Uterus (tissue), 4 donors: ENCODE data around the gene THBD. TPM values are rescaled to one million over a fixed set of nuclear protein-coding genes. Genes with fewer than 3 reads are reported as not detected.

Experiments used
- DNase-seq, 2 donors: peaks; one replicate each; pipeline ENCODE4 v3.0.0-alpha.2; 2019 to 2020
- H3K27ac ChIP-seq, 2 donors: fragments of 200-600 bp; sonication (generic); 1 replicate in 1 of 2; 2 replicates in 1 of 2; pipeline ENCODE4 v1.5.1; 2016 to 2018
- H3K27me3 ChIP-seq, 2 donors: fragments of 200-600 bp; sonication (generic); one replicate each; pipeline ENCODE4 v1.5.1; 2018 to 2019; ENCODE audit warnings: control low read depth in 1 of 2
- H3K36me3 ChIP-seq, 2 donors: fragments of 200-600 bp; sonication (generic); one replicate each; pipeline ENCODE4 v1.5.1; 2019; ENCODE audit warnings: control low read depth in 1 of 2
- H3K4me1 ChIP-seq, 2 donors: fragments of 200-600 bp; sonication (generic); one replicate each; pipeline ENCODE4 v1.5.1; 2018 to 2019; ENCODE audit warnings: control low read depth in 1 of 2
- H3K4me3 ChIP-seq, 2 donors: fragments of 200-600 bp; sonication (generic); 1 replicate in 1 of 2; 2 replicates in 1 of 2; pipeline ENCODE4 v1.5.1; 2018 to 2019; ENCODE audit warnings: mild to moderate bottlenecking in 1 of 2
- H3K9me3 ChIP-seq, 2 donors: fragments of 200-600 bp; sonication (generic); one replicate each; pipeline ENCODE4 v1.5.1; 2019; ENCODE audit warnings: control low read depth in 1 of 2
- POLR2A ChIP-seq, 2 donors: fragments of 450-650 bp; IDR thresholded peaks; one replicate each; pipeline ENCODE4 v1.6.1; 2016; ENCODE audit warnings: antibody characterized with exemption in 2 of 2, mild to moderate bottlenecking in 1 of 2, moderate library complexity in 1 of 2
- intact Hi-C: fragments of 100-400 bp; cut with DNase I; formaldehyde crosslinking; loops from one replicate; pipeline ENCODE4 v1.15.1; 2023; ENCODE audit warnings: low total_unique reads
- total RNA-seq, 4 donors: library from RNA; depleted of rRNA in 3 of 4; stranded (reverse); fragments of >200 nt in 3 of 4; gene quantifications; one replicate each; pipeline versions ENCODE4 v1.1.0 to v1.2.4, GENCODE V29; 2014 to 2023
- TF ChIP-seq, protein P1 (sequence below), 4 experiments: fragments of 200-600 bp in 2 of 4; fragments of 450-650 bp in 2 of 4; sonication (generic) in 2 of 4; IDR thresholded peaks; one replicate each; pipeline ENCODE4 v1.5.1; 2016 to 2019; ENCODE audit warnings: antibody characterized with exemption in 4 of 4, mild to moderate bottlenecking in 2 of 4, moderate library complexity in 1 of 4
- donor health status: DM: yes; HTN: yes; CAD: no.

The THBD gene
- total RNA-seq, 4 donors from 2014 or later: 8.6 to 42.6 (median 28.4) TPM

DNA sequence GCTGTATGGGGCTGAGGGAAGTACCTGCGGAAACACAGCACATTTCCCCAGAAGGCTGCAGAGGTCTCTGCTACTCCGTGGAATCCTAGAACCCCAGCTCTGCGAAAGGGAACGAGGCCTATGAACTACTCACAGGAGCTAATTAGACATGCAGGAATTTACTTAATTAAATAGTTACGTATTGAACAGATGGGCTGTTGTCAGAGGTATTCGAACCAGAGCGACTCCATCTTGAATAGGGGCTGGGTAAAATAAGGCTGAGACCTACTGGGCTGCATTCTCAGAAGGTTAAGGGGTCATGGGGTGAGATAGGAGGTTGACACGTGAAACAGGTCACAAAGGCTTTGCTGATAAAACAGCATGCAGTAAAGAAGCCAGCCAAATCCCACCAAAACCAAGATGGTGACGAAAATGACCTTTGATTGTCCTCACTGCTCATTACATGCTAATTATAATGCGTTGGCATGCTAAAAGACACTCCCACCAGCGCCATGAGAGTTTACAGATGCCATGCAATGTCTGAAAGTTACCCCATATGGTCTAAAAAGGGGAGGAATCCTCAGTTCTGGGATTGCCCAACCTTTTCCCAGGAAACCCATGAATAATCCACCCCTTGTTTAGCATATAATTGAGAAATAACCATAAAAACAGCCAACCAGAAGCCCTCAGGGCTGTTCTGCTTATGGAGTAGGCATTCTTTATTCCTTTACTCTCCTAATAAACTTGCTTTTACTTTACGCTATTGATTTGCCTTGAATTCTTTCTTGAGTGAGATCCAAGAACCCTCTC lies 29.0 kb downstream of the THBD start:
- intact Hi-C loops: no loop called here
- no peak overlapping the region for H3K27ac ChIP-seq
- no peaks in the 10 kb centered on the region for H3K27me3 ChIP-seq
- H3K4me3 ChIP-seq: no peak overlapping the region
- no peak for DNase-seq
- no peaks in the 10 kb centered on the region for H3K9me3 ChIP-seq
- no peak for TF ChIP-seq POLR2A (IDR thresholded peaks at IDR 0.05)
- TF ChIP-seq, protein P1, sequence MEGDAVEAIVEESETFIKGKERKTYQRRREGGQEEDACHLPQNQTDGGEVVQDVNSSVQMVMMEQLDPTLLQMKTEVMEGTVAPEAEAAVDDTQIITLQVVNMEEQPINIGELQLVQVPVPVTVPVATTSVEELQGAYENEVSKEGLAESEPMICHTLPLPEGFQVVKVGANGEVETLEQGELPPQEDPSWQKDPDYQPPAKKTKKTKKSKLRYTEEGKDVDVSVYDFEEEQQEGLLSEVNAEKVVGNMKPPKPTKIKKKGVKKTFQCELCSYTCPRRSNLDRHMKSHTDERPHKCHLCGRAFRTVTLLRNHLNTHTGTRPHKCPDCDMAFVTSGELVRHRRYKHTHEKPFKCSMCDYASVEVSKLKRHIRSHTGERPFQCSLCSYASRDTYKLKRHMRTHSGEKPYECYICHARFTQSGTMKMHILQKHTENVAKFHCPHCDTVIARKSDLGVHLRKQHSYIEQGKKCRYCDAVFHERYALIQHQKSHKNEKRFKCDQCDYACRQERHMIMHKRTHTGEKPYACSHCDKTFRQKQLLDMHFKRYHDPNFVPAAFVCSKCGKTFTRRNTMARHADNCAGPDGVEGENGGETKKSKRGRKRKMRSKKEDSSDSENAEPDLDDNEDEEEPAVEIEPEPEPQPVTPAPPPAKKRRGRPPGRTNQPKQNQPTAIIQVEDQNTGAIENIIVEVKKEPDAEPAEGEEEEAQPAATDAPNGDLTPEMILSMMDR (IDR thresholded peaks at IDR 0.05): no peak
- no peaks in the 10 kb centered on the region for H3K36me3 ChIP-seq
- H3K4me1 ChIP-seq: no peaks in the 10 kb centered on the region

DNA sequence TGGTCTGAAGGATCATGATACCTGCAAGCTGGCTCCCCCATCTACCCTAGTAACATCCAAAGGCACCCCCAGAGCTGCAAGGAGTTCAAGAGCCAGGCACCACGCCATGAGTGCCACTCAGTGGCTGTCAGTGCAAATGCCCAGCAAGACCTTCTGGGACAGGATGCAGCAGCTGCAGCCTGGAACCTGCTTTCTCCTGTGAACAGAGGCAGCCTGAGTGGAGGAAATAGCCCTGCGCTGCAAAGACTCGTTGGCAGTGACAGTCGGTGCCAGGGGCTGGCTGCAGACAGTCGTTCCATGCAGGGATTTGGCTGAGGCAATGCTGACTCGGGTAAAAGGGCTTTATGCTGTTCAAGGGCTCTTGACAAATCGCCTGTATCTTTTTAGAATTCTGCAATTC lies 30.1 kb downstream of the THBD start:
- H3K27ac ChIP-seq: no peak overlapping the region
- no peaks in the 10 kb centered on the region for H3K27me3 ChIP-seq
- no peaks in the 10 kb centered on the region for H3K36me3 ChIP-seq
- no peak for TF ChIP-seq POLR2A (IDR thresholded peaks at IDR 0.05)
- TF ChIP-seq, protein P1 (IDR thresholded peaks at IDR 0.05): no peak
- DNase-seq: no peak
- no peaks in the 10 kb centered on the region for H3K4me1 ChIP-seq
- H3K4me3 ChIP-seq: no peak overlapping the region
- intact Hi-C loops: no loop called here
- H3K9me3 ChIP-seq: no peaks in the 10 kb centered on the region

DNA sequence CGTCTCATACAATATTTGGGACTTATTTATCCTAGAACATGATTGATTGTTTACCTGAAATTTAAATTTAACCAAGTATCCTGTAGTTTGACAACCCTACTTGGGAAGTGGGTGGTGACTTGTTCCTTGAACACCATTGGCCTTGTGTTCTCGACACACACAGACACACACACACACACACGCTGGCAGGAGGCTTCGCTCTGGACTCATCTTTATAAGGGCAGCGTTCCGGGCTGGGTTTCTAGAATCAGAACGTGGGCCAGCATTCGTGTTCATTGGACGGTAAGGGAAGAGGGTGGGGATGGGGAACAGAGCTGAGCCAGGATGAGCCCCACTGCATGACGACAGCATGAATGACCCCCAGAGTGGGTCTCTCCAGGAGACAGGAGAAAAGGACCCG lies 30.5 kb downstream of the THBD start:
- no peak for DNase-seq
- intact Hi-C loops: no loop called here
- no peaks in the 10 kb centered on the region for H3K36me3 ChIP-seq

DNA sequence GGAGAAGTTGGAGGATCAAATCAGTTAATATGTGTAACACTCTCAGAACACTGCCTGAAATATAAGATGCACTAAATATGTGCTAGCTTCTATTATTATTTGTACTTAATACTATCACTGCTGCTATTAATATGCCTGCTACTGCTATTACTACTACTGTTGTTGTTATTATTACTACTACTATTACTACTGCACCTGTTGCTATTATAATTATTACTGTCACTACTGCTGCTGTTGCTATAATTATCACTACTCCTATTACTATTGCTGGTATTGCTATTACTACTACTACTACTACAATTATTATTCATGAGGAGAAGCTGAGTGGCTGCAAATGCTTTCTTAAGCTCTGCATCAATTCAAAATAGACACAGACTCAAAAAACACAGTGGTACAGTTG lies 31.0 kb downstream of the THBD start:
- Histone ChIP-seq H3K27ac (no peak overlapping the region), H3K4me1 (no peaks in the 10 kb centered on the region), H3K9me3 (no peaks in the 10 kb centered on the region), H3K27me3 (no peaks in the 10 kb centered on the region), H3K36me3 (no peaks in the 10 kb centered on the region), H3K4me3 (no peak overlapping the region)
- TF ChIP-seq, protein P1 (IDR thresholded peaks at IDR 0.05): no peak
- no peak for TF ChIP-seq POLR2A (IDR thresholded peaks at IDR 0.05)
- no peak for DNase-seq
- intact Hi-C loops: no loop called here

More for the DNA sequence above, 30.5 kb downstream of the THBD start:
- H3K9me3 ChIP-seq: no peaks in the 10 kb centered on the region
- no peaks in the 10 kb centered on the region for H3K4me1 ChIP-seq
- no peaks in the 10 kb centered on the region for H3K27me3 ChIP-seq
- no peak overlapping the region for H3K4me3 ChIP-seq
- no peak overlapping the region for H3K27ac ChIP-seq
- no peak for TF ChIP-seq POLR2A (IDR thresholded peaks at IDR 0.05)
- TF ChIP-seq, protein P1 (IDR thresholded peaks at IDR 0.05): no peak

DNA sequence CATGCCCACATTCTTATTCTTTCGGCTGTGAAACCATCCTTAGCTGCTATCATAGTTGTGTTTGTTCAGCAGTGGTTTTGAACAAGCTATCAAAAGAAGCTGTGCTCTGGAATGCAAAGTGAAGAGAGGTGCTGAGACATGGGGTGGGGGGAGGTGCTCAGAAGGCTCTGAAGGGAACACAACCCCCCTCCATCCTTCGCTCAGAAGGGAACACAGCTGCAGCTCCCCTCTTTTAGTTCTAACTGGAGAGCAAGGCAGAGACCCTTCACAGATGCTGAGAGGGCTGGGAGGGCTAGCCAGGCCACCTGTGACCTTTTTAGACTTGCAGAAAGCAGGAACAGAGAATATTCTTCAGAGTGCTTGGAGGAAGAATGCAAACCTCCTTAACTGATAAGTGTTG lies 32.0 kb downstream of the THBD start:
- no peak for DNase-seq
- H3K27ac ChIP-seq: no peak overlapping the region
- no peaks in the 10 kb centered on the region for H3K9me3 ChIP-seq
- H3K27me3 ChIP-seq: no peaks in the 10 kb centered on the region
- no peaks in the 10 kb centered on the region for H3K4me1 ChIP-seq
- no peaks in the 10 kb centered on the region for H3K36me3 ChIP-seq
- no peak overlapping the region for H3K4me3 ChIP-seq
- TF ChIP-seq POLR2A (IDR thresholded peaks at IDR 0.05): no peak
- TF ChIP-seq, protein P1 (IDR thresholded peaks at IDR 0.05): no peak
- intact Hi-C loops: no loop called here
